Lower leg skin (tissue), 4 donors: ENCODE results near the gene RNGTT. TPM values are rescaled to one million over a fixed set of nuclear protein-coding genes. Genes with fewer than 3 reads are reported as not detected.

Source experiments
- DNase-seq, 2 donors: peaks; one replicate each; pipeline ENCODE4 v3.0.0-alpha.2; 2019; ENCODE audit warnings: low spot score in 2 of 2
- H3K4me3 ChIP-seq: fragments of 200-600 bp; sonication (generic); 2 replicates; pipeline ENCODE4 v1.5.1; 2017; ENCODE audit warnings: mild to moderate bottlenecking, low read depth; ENCODE audit not compliant: poor library complexity, severe bottlenecking
- POLR2A ChIP-seq, 2 donors: fragments of 450-650 bp; IDR thresholded peaks; one replicate each; pipeline ENCODE4 v1.6.1; 2016 to 2017; ENCODE audit warnings: antibody characterized with exemption in 2 of 2, mild to moderate bottlenecking in 1 of 2, moderate library complexity in 1 of 2
- WGBS, 2 donors: methylation state at CpG; one replicate each; pipeline ENCODE4 v1.1.5; 2018; 5-methylcytosine and 5-hydroxymethylcytosine counted together
- intact Hi-C: fragments of 100-400 bp; cut with DNase I; formaldehyde crosslinking; loops from one replicate; pipeline ENCODE4 v1.15.0; 2023; ENCODE audit warnings: low total_unique reads
- total RNA-seq, 4 donors: library from RNA; depleted of rRNA; stranded (reverse); fragments of >200 nt; gene quantifications; one replicate each; pipeline ENCODE4 v1.1.0, GENCODE V29; 2016
- TF ChIP-seq, protein P1 (sequence below), 3 donors: fragments of 450-650 bp; IDR thresholded peaks; one replicate each; pipeline ENCODE4 v1.5.1; 2016; ENCODE audit warnings: antibody characterized with exemption in 3 of 3, mild to moderate bottlenecking in 3 of 3, moderate library complexity in 2 of 3

RNGTT gene
- total RNA-seq, 4 donors from 2014 or later = 9.3 to 12.0 (median 11.1) TPM

DNA sequence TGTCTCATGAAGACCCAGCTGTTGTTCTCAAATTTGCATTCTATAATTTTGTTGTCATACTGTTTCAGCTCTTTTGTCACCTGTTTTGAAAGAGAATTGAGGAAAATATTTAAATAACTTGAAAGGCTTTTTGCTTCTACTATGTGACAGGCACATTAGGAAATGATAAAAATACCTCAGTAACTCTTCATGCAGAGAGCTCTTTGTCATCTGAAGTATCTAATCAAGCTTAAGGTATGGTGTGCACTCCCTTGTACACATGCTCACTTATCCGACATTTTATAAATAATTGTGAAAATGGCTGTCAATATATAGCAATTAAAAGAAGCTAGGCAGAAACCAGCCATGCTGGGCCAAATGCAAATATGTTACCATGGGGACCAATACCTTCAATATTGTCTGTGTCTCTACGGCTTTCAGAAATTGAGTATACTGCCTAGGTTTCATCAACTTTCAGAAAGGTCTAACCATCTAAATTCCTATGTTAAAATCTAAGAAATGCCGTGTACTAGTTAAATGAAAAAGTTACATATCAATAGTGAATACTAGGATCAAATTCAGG is 349.0 kb downstream of the RNGTT start:
- intact Hi-C loops = no loop called here
- H3K4me3 ChIP-seq = no peak overlapping the region
- WGBS, 2 donors = 97 to 98% methylated on average over 3 of the region's 3 CpGs
- TF ChIP-seq, protein P1, sequence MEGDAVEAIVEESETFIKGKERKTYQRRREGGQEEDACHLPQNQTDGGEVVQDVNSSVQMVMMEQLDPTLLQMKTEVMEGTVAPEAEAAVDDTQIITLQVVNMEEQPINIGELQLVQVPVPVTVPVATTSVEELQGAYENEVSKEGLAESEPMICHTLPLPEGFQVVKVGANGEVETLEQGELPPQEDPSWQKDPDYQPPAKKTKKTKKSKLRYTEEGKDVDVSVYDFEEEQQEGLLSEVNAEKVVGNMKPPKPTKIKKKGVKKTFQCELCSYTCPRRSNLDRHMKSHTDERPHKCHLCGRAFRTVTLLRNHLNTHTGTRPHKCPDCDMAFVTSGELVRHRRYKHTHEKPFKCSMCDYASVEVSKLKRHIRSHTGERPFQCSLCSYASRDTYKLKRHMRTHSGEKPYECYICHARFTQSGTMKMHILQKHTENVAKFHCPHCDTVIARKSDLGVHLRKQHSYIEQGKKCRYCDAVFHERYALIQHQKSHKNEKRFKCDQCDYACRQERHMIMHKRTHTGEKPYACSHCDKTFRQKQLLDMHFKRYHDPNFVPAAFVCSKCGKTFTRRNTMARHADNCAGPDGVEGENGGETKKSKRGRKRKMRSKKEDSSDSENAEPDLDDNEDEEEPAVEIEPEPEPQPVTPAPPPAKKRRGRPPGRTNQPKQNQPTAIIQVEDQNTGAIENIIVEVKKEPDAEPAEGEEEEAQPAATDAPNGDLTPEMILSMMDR (IDR thresholded peaks at IDR 0.05) = no peak
- TF ChIP-seq POLR2A (IDR thresholded peaks at IDR 0.05) = no peak
- no peak for DNase-seq

GRCh38 chr6:88612631-88613030 is 350.8 kb downstream of the RNGTT start:
- 90 to 91% methylated on average over 5 of the region's 5 CpGs for WGBS, 2 donors
- no peak for TF ChIP-seq POLR2A (IDR thresholded peaks at IDR 0.05)
- TF ChIP-seq, protein P1 (IDR thresholded peaks at IDR 0.05) = no peak
- intact Hi-C loops = no loop called here
- DNase-seq = no peak
- no peak overlapping the region for H3K4me3 ChIP-seq

DNA sequence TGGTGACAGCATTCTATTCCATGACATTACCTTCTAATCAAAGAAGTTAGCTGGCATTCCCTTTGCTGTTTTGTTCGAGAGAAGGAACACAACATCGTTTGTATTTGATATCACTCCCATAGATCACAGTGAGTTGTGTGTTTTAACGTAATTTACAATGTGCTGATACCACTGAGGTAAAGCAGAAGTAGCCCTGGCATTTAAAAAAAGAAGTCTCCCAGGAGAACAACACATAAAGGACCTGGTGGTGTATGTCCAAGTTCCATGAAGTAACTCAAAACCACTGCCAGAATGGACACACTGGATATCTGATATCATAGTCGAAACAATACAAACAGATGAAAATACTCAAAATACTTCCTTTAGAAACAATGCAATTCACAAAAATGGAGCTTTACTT is 351.7 kb downstream of the RNGTT start:
- TF ChIP-seq, protein P1 (IDR thresholded peaks at IDR 0.05) = no peak
- no peak for TF ChIP-seq POLR2A (IDR thresholded peaks at IDR 0.05)
- no peak for DNase-seq
- no peak overlapping the region for H3K4me3 ChIP-seq
- intact Hi-C loops = no loop called here
- WGBS, 2 donors = 85 to 94% methylated on average over 4 of the region's 4 CpGs

GRCh38 chr6:88609983-88610382 is 353.4 kb downstream of the RNGTT start:
- intact Hi-C loops = no loop called here
- WGBS, 2 donors = 86 to 89% methylated on average over 3 of the region's 3 CpGs
- no peak for DNase-seq
- TF ChIP-seq, protein P1 (IDR thresholded peaks at IDR 0.05) = no peak
- TF ChIP-seq POLR2A (IDR thresholded peaks at IDR 0.05) = no peak
- H3K4me3 ChIP-seq = no peak overlapping the region

- DNase-seq = no peak
- TF ChIP-seq, protein P1 (IDR thresholded peaks at IDR 0.05) = no peak
- TF ChIP-seq POLR2A (IDR thresholded peaks at IDR 0.05) = no peak
- intact Hi-C loops = no loop called here
- H3K4me3 ChIP-seq = no peak overlapping the region
- WGBS, 2 donors = 60 to 74% methylated on average over 3 of the region's 3 CpGs
These were observed 358.1 kb downstream of the RNGTT start for GRCh38 chr6:88605271-88605670.

- H3K4me3 ChIP-seq = no peak overlapping the region
- intact Hi-C loops = no loop called here
- 60 to 69% methylated on average over 6 of the region's 6 CpGs for WGBS, 2 donors
- TF ChIP-seq, protein P1 (IDR thresholded peaks at IDR 0.05) = no peak
- no peak for DNase-seq
These were observed 363.8 kb downstream of the RNGTT start for GRCh38 chr6:88599571-88599970.
